GM12801 (cell line): ENCODE results near the gene SCAF11.

Source experiments
- CTCF ChIP-seq: IDR thresholded peaks from one replicate; pipeline ENCODE4 v1.5.1; 2011; ENCODE audit warnings: control low read depth; ENCODE audit not compliant: insufficient read length; ENCODE audit errors: extremely low read depth

Gene SCAF11

GRCh38 chr12:45974171-45974719, 16.1 kb downstream of the SCAF11 start:
- no peak for TF ChIP-seq CTCF

- TF ChIP-seq CTCF, result no peak
These were observed 16.8 kb downstream of the SCAF11 start for GRCh38 chr12:45973526-45973925.

- no peak for TF ChIP-seq CTCF
These were observed 20.0 kb downstream of the SCAF11 start for GRCh38 chr12:45970391-45970790.

GRCh38 chr12:45969084-45969483, 21.3 kb downstream of the SCAF11 start:
- TF ChIP-seq CTCF, result no peak

- TF ChIP-seq CTCF, result no peak
These were observed 23.9 kb downstream of the SCAF11 start for GRCh38 chr12:45966486-45966885.

- no peak for TF ChIP-seq CTCF
These were observed 27.6 kb downstream of the SCAF11 start for GRCh38 chr12:45962553-45963325.

GRCh38 chr12:45959728-45960127, 30.6 kb downstream of the SCAF11 start:
- TF ChIP-seq CTCF, result no peak
